ENCODE data around the gene ZFP36. TPM values are rescaled to one million over a fixed set of nuclear protein-coding genes. Genes with fewer than 3 reads are reported as not detected.

ZFP36 gene
- total and polyA plus RNA-seq, 12 donors = 22.8 to 194 (median 51.7) TPM

DNA sequence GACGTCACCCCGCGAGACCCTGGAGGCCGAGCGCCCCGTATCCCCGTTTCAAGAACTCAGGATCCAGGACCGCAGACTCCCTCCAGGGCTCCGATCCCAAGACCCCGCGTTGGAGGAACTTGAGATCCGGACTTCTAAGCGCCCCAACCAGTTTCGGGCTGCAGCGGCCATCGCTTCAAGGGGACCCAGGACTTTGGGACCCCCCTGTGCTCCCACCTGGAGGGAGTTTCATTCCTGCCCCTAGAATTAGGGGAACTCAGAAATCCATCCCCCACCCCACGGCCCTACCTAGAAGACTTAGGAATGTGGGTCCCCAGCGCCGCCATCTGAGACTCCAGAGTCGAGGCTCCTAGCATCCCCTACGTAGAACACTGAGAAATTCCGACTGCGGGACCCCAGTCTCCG lies 6.2 kb downstream of the ZFP36 start:
- intact Hi-C loops (cut with DNase I) = loop anchor here in 5 of 10 donors (2.0 to 10.0 kb wide), 5 partner anchors 16 to 288 kb away; partner anchors contain the start of genes SAMD4B (in 3 of the 5), EID2B (in 1 of the 5), PAK4 (in 1 of the 5) and SUPT5H (in 1 of the 5)

DNA sequence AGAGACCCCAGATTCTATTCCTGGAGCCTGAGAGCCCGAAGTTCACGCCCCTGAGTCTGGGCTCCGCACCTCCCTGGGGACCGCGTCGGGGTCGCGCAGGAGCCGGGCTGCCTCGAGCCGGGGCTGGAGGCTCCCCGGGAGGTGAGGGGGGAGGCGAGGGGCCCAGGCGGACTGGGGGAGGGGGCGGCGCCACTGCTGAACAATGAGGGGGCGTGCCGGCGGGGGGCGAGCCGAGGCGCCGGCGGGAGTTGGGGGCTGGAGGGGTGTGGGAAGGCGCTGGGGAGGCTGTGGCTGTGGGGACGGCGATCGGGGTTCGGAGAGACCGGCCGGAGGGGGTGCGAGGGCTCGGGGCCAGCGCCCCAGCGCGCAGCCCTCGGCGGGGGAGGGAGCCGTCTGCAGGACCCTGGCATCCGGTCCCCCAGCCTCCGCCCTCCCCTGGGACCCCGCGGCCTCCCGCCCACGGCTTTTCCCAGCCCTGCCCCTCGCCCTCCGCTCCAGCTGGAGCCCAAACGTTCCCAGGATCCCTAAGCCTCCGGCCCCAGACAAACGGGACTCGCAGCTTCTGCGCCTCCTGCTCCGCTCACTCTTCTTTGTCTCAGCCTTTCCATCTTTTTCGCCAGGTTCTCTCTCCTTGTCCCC lies 6.7 kb downstream of the ZFP36 start:
- Histone ChIP-seq H3K36me3 (peaks cover 0 to 39% (median 2%) of the 10 kb centered on the region in 9 donors), H3K27ac (peak overlapping the region; percentile 94 to 100 (median 96)), H3K27me3 (no peaks in the 10 kb centered on the region), H3K4me3 (peak overlapping the region; percentile 66 to 98 (median 86)), H3K4me1 (peaks cover 11 to 67% (median 50%) of the 10 kb centered on the region in 9 donors), H3K9me3 (no peaks in the 10 kb centered on the region)
- WGBS, 2 donors = 1 to 3% methylated on average over 39 to 52 of the region's 54 CpGs
- peak in 7 of 8 donors; percentile 1 to 23 (median 13) for ATAC-seq
- TF ChIP-seq, protein P1, sequence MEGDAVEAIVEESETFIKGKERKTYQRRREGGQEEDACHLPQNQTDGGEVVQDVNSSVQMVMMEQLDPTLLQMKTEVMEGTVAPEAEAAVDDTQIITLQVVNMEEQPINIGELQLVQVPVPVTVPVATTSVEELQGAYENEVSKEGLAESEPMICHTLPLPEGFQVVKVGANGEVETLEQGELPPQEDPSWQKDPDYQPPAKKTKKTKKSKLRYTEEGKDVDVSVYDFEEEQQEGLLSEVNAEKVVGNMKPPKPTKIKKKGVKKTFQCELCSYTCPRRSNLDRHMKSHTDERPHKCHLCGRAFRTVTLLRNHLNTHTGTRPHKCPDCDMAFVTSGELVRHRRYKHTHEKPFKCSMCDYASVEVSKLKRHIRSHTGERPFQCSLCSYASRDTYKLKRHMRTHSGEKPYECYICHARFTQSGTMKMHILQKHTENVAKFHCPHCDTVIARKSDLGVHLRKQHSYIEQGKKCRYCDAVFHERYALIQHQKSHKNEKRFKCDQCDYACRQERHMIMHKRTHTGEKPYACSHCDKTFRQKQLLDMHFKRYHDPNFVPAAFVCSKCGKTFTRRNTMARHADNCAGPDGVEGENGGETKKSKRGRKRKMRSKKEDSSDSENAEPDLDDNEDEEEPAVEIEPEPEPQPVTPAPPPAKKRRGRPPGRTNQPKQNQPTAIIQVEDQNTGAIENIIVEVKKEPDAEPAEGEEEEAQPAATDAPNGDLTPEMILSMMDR (IDR thresholded peaks at IDR 0.05) = no peak
- intact Hi-C loops (cut with DNase I) = loop anchor here in 5 of 10 donors (2.0 to 10.0 kb wide), 5 partner anchors 17 to 289 kb away; partner anchors contain the start of genes SAMD4B (in 3 of the 5), EID2B (in 1 of the 5), PAK4 (in 1 of the 5) and SUPT5H (in 1 of the 5)
- DNase-seq = peak; percentile 81 to 87

More for the DNA sequence above, 6.2 kb downstream of the ZFP36 start:
- Histone ChIP-seq H3K27ac (peak overlapping the region; percentile 94 to 100 (median 96)), H3K27me3 (no peaks in the 10 kb centered on the region), H3K4me1 (peaks cover 11 to 72% (median 53%) of the 10 kb centered on the region in 9 donors), H3K36me3 (peaks cover 3 to 39% (median 7%) of the 10 kb centered on the region in 9 donors), H3K4me3 (peak overlapping the region; percentile 66 to 98 (median 86)), H3K9me3 (no peaks in the 10 kb centered on the region)
- DNase-seq (no peak), ATAC-seq (no peak)
- TF ChIP-seq, protein P1 (IDR thresholded peaks at IDR 0.05) = peak in 4 of 9 donors; percentile 3 to 25 (median 13)
- 0 to 1% methylated on average over 24 of the region's 24 CpGs for WGBS, 2 donors

DNA sequence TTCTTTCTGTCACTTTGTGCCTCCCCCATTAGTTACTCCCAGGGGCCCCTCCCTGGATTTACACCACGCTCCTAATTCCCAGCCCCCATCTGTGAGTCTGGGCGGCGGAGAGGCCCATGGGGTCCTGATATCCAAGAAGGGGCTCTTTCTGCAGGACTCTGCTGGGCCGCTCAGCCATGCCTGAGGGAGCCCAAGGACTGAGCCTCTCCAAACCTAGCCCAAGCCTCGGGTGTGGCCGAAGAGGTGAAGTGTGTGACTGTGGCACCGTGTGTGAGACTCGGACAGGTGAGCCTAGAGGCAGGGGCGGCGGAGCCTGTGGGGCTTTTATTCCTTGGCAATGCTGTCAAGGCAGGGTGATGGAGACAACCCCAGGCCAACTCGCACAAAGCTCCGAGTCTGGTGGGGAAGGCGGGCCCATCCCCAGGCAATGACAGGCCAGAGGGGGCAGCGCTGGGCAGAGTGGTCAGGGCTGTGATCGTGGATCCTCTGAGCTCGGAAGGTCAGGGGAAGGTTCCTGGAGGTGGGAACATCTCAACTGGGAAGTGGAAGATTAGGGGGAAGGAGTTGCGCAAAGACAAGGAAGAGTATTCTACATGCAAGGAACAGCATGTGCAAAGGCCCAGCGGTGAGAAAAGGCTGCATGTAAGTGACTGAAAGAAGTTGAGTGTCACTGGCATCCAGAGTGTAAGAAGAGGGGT lies 7.4 kb downstream of the ZFP36 start:
- intact Hi-C loops (cut with DNase I) = loop anchor here in 6 of 10 donors (2.0 to 10.0 kb wide), 6 partner anchors 17 to 289 kb away; partner anchors contain the start of genes SAMD4B (in 3 of the 6), EID2B (in 1 of the 6), PAK4 (in 1 of the 6) and SUPT5H (in 1 of the 6)
- peaks cover 11 to 60% (median 43%) of the 10 kb centered on the region in 9 donors for H3K4me1 ChIP-seq
- TF ChIP-seq, protein P1 (IDR thresholded peaks at IDR 0.05) = peak in 2 of 9 donors; percentile 25 to 28
- ATAC-seq = no peak
- no peaks in the 10 kb centered on the region for H3K9me3 ChIP-seq
- peak overlapping the region; percentile 66 to 98 (median 86) for H3K4me3 ChIP-seq
- peaks cover 0 to 39% (median 0%) of the 10 kb centered on the region in 9 donors for H3K36me3 ChIP-seq
- H3K27me3 ChIP-seq = no peaks in the 10 kb centered on the region
- DNase-seq = peak in 1 of 2 donors; percentile 36
- WGBS, 2 donors = 35 to 44% methylated on average over 18 of the region's 18 CpGs
- H3K27ac ChIP-seq = peak overlapping the region; percentile 94 to 100 (median 96)

Data from heart right ventricle (tissue), 16 donors.